ENCODE data around the gene GPR61. TPM values are rescaled to one million over a fixed set of nuclear protein-coding genes. Genes with fewer than 3 reads are reported as not detected.

The GPR61 gene
- total RNA-seq, 1 experiment from 2014 or later, result not detected

DNA sequence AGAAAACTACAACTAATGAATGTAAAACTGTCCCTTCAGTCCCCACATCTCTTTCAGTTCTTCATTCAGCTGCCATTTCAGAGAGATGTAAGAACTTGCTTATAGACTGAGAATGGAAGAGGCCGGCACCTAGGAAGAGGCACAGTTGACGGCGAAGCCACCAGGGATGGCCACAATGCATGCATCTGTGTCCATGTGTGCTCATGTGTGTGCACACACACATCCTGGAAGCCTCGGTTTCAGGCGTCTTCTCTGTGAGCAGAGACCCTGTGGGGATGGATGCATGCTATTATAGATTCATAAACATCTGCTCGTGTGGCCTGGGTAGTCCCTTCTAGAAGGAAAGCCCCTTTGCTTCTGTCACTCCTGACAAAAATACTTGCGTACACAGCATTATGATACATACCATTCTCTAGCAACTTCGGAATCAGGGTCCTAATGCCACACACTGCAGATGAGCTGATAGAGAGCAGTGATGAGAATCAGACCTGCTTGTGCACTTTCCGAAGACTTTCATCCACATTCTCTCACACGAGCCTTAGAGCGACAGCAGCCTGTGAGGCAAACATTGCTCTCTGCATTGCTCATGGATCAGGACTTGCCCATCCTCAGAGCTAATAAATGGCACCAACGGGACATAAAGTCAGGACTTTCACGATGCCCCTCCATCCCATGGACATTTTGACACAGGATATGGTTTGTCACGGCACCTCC lies 12.4 kb upstream of the GPR61 start:
- H3K27ac ChIP-seq, result no peak overlapping the region
- no peaks in the 10 kb centered on the region for H3F3A ChIP-seq (ENCODE audit: insufficient read depth, low read depth)
- ChIA-PET POLR2A (ENCODE audit: unreplicated experiment) (no interaction called here), CTCF (no interaction called here)
- no peak overlapping the region for H2AFZ ChIP-seq
- BruUV-seq (replicated peaks), result no TSS peak
- peaks cover 26% of the 10 kb centered on the region for H3K27me3 ChIP-seq (ENCODE audit: insufficient read depth, low read depth)
- TF ChIP-seq, protein P1, sequence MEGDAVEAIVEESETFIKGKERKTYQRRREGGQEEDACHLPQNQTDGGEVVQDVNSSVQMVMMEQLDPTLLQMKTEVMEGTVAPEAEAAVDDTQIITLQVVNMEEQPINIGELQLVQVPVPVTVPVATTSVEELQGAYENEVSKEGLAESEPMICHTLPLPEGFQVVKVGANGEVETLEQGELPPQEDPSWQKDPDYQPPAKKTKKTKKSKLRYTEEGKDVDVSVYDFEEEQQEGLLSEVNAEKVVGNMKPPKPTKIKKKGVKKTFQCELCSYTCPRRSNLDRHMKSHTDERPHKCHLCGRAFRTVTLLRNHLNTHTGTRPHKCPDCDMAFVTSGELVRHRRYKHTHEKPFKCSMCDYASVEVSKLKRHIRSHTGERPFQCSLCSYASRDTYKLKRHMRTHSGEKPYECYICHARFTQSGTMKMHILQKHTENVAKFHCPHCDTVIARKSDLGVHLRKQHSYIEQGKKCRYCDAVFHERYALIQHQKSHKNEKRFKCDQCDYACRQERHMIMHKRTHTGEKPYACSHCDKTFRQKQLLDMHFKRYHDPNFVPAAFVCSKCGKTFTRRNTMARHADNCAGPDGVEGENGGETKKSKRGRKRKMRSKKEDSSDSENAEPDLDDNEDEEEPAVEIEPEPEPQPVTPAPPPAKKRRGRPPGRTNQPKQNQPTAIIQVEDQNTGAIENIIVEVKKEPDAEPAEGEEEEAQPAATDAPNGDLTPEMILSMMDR (conservative IDR thresholded peaks at IDR 0.05), result no peak
- TF ChIP-seq EZH2 (IDR thresholded peaks at IDR 0.05; ENCODE audit: low read depth), result no peak
- no peaks in the 10 kb centered on the region for H3K4me1 ChIP-seq (replicated peaks; ENCODE audit: insufficient read depth)
- H3K9me2 ChIP-seq (ENCODE audit: insufficient read depth), result no peaks in the 10 kb centered on the region
- H3K79me2 ChIP-seq (ENCODE audit: low read depth), result no peaks in the 10 kb centered on the region
- H3K4me2 ChIP-seq, result no peak overlapping the region
- H4K20me1 ChIP-seq (ENCODE audit: insufficient read depth), result no peaks in the 10 kb centered on the region
- no peak for DNase-seq
- H3K4me3 ChIP-seq, result no peak overlapping the region
- intact Hi-C loops (cut with micrococcal nuclease; ENCODE audit: unreplicated experiment), result no loop called here
- H3K9me3 ChIP-seq (ENCODE audit: insufficient read depth, low read depth), result no peaks in the 10 kb centered on the region
- H3K36me3 ChIP-seq (ENCODE audit: low read depth), result no peaks in the 10 kb centered on the region

DNA sequence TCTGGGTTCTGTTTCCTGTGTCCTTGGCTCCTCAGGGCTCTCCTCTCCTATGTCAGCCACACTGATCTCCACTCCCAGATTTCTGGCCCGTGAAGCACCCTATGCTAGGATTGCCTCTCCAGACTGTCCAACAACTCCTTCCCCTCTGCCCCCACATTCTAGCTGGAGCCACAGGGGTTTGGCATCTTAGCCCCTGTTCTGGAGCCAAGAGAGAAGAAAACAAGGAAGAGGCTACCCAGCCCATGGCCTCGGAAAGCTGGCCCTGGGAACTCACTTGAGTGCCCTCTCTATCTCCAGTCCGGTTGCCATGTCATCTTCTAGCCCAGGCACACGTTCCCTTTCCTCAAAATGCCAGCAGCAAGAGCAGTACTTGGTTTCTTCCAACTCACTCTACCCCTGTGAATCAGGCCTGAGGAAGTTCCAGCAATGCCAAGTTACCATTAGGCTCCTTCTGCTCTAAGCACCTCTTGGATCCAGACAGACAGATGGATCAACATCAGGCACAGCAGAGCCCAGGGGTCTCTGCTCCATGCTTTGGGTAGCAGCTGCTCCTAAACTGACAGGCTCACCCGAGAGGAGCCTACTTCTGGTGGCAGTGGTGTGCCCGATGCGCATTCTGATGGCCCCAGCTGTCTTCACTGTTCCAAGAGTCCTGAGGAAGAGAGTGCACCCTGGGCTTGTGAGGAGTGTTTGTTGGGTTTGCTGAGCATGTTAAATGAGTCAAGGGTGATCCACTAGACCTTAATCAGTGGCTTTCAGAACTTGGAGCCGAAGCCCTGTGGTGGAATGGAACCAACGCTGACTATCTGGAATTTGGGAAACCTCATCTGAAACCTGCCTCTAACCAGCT lies 11.6 kb upstream of the GPR61 start:
- TF ChIP-seq, protein P1 (conservative IDR thresholded peaks at IDR 0.05), result no peak
- no peak for TF ChIP-seq EZH2 (IDR thresholded peaks at IDR 0.05; ENCODE audit: low read depth)
- DNase-seq, result no peak
- H3K79me2 ChIP-seq (ENCODE audit: low read depth), result no peaks in the 10 kb centered on the region
- intact Hi-C loops (cut with micrococcal nuclease; ENCODE audit: unreplicated experiment), result no loop called here
- H3K36me3 ChIP-seq (ENCODE audit: low read depth), result no peaks in the 10 kb centered on the region
- no peaks in the 10 kb centered on the region for H3K9me2 ChIP-seq (ENCODE audit: insufficient read depth)
- H3K27ac ChIP-seq, result no peak overlapping the region
- POLR2A ChIA-PET (ENCODE audit: unreplicated experiment), result no interaction called here
- BruUV-seq (replicated peaks), result no TSS peak
- H3K4me1 ChIP-seq (replicated peaks; ENCODE audit: insufficient read depth), result no peaks in the 10 kb centered on the region
- no peak overlapping the region for H3K4me2 ChIP-seq
- no peaks in the 10 kb centered on the region for H4K20me1 ChIP-seq (ENCODE audit: insufficient read depth)
- H3K27me3 ChIP-seq (ENCODE audit: insufficient read depth, low read depth), result peaks cover 20% of the 10 kb centered on the region
- H3F3A ChIP-seq (ENCODE audit: insufficient read depth, low read depth), result peaks cover 2% of the 10 kb centered on the region; the same call in 1 of the 2 replicates
- CTCF ChIA-PET, result no interaction called here
- no peaks in the 10 kb centered on the region for H3K9me3 ChIP-seq (ENCODE audit: insufficient read depth, low read depth)
- H2AFZ ChIP-seq, result no peak overlapping the region
- no peak overlapping the region for H3K4me3 ChIP-seq

DNA sequence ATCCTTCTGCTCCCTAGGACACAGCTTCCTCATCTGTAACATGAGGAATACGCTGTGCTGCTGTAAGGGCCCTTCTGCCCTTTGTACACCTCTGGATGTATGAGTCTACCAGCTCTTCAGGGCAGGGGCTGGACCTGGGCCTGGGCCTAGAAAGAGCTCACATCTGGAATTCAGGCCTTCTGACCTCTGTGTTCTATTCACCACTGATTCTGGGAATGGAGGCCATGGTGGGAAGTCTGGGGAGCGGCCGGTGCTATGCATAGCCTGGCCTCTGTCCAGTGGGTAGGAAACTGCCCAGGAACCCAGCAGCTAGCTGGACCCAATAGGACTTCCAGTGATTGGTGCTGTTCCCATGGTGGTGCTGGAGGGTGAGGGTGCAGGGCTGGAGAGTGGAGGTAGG lies 11.0 kb upstream of the GPR61 start:
- Histone ChIP-seq H3K9me2 (ENCODE audit: insufficient read depth) (no peaks in the 10 kb centered on the region), H3K4me2 (no peak overlapping the region), H4K20me1 (ENCODE audit: insufficient read depth) (no peaks in the 10 kb centered on the region), H3F3A (ENCODE audit: insufficient read depth, low read depth) (peaks cover 5% of the 10 kb centered on the region; the same call in 1 of the 2 replicates), H3K27me3 (ENCODE audit: insufficient read depth, low read depth) (peaks cover 18% of the 10 kb centered on the region), H3K4me1 (replicated peaks; ENCODE audit: insufficient read depth) (no peaks in the 10 kb centered on the region), H3K9me3 (ENCODE audit: insufficient read depth, low read depth) (no peaks in the 10 kb centered on the region), H3K36me3 (ENCODE audit: low read depth) (no peaks in the 10 kb centered on the region), H3K27ac (no peak overlapping the region), H3K79me2 (ENCODE audit: low read depth) (no peaks in the 10 kb centered on the region), H3K4me3 (no peak overlapping the region), H2AFZ (no peak overlapping the region)
- no peak for DNase-seq
- intact Hi-C loops (cut with micrococcal nuclease; ENCODE audit: unreplicated experiment), result no loop called here
- CTCF ChIA-PET, result interaction anchor here (1.0 kb wide), 1 partner anchor 38 kb away, joined by 3 read pairs; no protein-coding TSS in a partner anchor
- BruUV-seq (replicated peaks), result no TSS peak
- POLR2A ChIA-PET (ENCODE audit: unreplicated experiment), result no interaction called here
- TF ChIP-seq EZH2 (IDR thresholded peaks at IDR 0.05; ENCODE audit: low read depth), result no peak
- TF ChIP-seq, protein P1 (conservative IDR thresholded peaks at IDR 0.05), result no peak
